Gastroesophageal sphincter (tissue), 3 donors: ENCODE results near the gene TRAT1.

Experiments used
- POLR2AphosphoS5 ChIP-seq: sonication (generic); formaldehyde crosslinking; IDR thresholded peaks from one replicate; pipeline ENCODE4 v1.6.1; 2017; ENCODE audit warnings: antibody characterized with exemption
- TF ChIP-seq, protein P1 (sequence below), 4 experiments: fragments of 200-600 bp in 2 of 4; fragments of 450-650 bp in 2 of 4; sonication (generic) in 1 of 4; IDR thresholded peaks; one replicate each; pipeline ENCODE4 v1.5.1; 2017 to 2019; ENCODE audit warnings: antibody characterized with exemption in 4 of 4, mild to moderate bottlenecking in 2 of 4, moderate library complexity in 2 of 4

DNA sequence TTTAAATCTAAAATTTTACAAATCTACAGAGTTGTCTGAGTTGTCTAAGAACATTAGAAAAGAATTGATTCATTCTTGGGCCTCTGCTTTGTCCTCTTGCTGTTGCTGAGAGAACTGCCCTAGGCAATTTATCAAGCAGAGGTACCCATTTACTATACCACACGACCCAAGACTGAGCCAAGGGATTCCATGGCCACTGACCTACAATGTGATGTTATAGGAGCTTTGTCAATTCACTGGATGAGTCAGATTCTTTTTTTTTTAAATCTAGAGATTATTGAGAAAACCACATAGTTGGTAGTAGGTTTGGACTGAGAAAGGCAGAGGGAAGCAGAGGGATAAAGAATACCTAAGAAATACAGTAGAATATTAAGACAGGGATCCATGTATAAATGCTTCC lies 55.3 kb downstream of the TRAT1 start:
- TF ChIP-seq, protein P1, sequence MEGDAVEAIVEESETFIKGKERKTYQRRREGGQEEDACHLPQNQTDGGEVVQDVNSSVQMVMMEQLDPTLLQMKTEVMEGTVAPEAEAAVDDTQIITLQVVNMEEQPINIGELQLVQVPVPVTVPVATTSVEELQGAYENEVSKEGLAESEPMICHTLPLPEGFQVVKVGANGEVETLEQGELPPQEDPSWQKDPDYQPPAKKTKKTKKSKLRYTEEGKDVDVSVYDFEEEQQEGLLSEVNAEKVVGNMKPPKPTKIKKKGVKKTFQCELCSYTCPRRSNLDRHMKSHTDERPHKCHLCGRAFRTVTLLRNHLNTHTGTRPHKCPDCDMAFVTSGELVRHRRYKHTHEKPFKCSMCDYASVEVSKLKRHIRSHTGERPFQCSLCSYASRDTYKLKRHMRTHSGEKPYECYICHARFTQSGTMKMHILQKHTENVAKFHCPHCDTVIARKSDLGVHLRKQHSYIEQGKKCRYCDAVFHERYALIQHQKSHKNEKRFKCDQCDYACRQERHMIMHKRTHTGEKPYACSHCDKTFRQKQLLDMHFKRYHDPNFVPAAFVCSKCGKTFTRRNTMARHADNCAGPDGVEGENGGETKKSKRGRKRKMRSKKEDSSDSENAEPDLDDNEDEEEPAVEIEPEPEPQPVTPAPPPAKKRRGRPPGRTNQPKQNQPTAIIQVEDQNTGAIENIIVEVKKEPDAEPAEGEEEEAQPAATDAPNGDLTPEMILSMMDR (IDR thresholded peaks at IDR 0.05), result no peak
- TF ChIP-seq POLR2AphosphoS5, result no peak
